ENCODE results near the gene TBL1Y.
"Not testable (repeated sequence)": the region's sequence is repeated elsewhere in the genome, so short reads cannot be mapped to it uniquely, and the experiment has no call there.

TBL1Y gene

DNA sequence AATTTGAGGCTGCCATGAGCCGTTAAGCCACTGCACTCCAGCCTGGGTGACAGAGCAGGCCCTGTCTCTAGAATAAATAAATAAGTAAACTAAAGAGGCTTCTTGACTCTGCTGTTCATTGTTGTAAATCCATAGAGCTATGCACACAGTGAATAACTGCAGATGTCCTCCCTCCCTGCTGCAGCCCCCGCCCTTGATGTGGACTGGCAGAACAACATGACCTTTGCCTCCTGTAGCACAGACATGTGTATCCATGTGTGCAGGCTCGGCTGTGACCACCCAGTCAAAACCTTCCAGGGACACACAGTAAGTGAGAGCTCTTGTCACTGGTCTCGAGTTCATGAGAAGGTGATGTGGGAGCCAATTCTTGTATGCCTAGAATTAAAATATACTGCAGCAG lies 170.1 kb downstream of the TBL1Y start:
- DNase-seq (ENCODE audit: low read depth in 2 of 2): not testable (repeated sequence)

DNA sequence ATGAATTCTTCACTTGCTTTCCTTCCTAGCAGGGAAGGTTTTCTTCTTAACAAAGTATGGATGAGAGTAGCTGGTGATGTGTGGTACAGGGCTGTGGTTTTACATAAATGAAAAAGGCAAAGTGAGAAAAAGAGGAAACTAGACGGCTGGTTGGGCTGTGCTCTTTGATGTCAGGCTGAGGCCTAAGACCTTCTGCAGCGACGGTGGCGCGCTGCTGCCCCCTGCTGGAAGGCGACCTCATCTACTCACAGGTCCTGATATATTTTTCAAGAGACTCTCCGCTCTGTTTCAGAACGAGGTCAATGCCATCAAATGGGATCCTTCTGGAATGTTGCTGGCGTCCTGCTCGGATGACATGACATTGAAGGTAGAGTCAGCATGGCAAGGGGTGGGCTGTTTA lies 175.1 kb downstream of the TBL1Y start:
- peak; percentile 47 to 55 for DNase-seq (ENCODE audit: low read depth in 2 of 2)

DNA sequence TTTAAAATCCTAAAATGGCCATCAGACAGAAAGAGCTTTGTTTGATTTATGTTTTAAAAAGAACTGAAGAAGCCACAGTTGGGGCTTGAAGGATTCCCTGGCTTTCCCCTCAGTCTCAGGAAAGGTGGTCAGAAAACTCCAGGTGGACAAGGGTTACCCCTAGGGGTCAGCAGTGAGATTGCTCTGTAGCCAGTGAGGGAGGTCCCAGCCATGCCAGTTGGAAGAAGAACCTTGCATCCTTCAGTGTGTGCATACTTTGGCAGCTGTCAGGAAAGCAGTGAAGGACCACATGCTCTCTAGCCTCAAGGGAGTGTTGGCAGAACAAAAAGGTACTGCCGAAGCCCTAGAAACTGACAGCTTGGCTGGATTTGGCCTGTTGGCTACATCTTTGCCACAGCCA lies 182.3 kb downstream of the TBL1Y start:
- DNase-seq (ENCODE audit: low read depth in 2 of 2): no peak

DNA sequence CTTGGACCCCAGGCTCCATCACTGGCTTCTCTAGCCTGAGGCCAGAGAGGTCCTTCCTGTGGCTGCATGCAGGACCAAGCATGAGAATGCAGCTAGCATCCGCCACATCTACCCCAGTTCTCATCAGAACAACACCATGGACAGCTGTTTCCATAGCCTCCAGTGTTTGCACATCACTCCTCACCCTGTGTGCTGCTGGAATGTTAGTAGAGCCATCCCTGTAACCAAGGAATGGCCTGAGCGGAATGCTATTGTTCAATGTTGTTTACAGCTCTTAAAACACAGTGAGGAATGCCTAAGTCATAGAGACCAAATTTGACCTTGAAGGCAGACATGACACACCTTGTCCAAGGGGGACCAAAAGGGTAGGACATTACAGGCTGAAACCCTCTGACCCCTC lies 183.9 kb downstream of the TBL1Y start:
- DNase-seq (ENCODE audit: low read depth in 2 of 2): no peak

DNA sequence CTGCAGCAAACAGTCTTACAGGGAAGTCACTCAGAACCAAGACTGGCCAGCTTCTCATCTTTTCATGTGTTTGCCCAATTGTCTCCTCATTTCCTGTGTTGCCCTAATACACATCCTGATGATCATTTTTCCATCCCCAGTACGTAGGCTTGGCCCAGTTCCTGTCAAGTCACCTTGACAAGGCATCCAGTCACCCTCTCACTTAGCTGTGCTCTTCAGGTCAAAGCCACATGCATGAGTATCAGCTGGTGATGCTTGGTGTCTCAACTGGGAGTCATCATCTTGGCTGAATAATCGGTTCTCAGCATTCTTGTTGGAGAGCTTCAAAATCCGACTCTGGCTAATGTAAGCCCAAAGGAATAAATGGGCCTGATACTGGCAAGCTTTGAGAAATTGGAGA lies 186.5 kb downstream of the TBL1Y start:
- DNase-seq (ENCODE audit: low read depth in 2 of 2): no peak

DNA sequence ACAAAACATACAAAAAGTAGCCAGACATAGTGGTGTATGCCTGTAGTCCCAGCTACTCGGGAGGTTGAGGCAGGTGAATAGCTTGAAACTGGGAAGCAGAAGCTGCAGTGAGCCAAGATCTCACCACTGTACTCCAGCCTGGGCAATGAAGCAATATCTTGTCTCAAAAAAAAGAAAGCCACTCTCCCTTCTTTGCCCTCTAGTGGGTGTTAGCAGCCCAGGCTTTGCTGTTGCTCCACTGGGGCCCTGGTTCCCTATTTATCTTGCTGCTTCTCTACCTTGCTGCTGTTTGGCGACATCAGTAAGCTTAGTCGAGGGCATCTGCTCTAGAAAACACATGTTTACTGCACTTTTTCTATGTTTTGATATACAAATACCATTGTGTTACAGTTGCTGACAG lies 189.2 kb downstream of the TBL1Y start:
- no peak for DNase-seq (ENCODE audit: low read depth in 2 of 2)

DNA sequence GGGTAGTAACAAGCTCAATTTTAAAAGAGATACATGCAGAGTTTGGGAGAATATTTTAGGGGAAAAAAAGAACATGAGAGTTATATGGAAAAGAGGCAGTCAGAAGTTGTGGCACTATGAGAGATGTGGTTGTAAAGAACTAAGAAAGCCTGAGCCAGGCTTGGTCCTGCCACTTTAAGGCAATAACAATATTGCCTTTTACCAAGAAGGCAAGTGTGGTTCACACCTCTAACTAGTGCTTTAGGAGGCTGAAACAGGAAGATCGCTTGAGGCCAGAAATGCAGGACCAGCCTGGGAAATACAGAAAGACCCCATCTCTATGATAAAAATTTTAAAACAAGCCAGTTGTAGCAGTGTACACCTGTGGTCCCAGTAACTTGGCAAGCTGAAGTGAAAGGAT lies 192.2 kb downstream of the TBL1Y start:
- DNase-seq (ENCODE audit: low read depth in 2 of 2): no peak

DNA sequence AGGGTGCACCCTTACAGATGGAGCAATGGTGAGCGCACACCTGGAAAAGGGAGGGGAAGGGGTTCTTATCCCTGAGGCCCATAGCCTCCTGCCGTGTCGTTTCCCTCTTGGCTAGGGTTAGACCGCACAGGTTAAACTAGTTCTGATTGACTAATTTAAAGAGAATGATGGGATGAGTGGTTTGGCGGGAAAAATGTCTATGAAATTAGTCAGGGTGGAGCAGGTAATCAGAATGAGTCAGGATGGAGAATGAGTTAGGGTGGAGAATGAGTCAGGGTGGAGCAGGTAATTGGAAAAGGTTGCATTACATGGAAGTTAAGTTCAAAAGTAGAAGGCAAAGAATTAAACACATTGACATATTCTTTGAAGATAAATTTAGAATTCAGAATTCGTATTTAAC lies 196.7 kb downstream of the TBL1Y start:
- DNase-seq (ENCODE audit: low read depth in 2 of 2): no peak

DNA sequence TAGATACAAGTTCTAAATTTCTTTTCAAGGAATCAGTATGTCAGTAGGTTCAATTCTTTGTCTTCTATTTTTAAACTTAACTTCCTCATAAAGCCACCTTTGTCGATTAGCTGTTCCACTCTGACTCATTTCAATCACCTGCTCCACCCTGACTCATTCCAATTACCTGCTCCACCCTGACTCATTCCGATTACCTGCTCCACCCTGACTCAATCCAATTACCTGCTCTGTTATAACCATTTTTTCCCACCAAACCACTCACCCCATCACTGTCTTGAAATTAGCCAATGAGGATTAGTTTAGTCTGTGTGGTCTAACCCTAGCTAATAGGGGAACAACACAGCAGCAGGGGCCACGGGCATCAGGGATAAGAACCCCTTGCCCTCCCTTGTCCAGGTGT lies 199.6 kb downstream of the TBL1Y start:
- DNase-seq (ENCODE audit: low read depth in 2 of 2): no peak

DNA sequence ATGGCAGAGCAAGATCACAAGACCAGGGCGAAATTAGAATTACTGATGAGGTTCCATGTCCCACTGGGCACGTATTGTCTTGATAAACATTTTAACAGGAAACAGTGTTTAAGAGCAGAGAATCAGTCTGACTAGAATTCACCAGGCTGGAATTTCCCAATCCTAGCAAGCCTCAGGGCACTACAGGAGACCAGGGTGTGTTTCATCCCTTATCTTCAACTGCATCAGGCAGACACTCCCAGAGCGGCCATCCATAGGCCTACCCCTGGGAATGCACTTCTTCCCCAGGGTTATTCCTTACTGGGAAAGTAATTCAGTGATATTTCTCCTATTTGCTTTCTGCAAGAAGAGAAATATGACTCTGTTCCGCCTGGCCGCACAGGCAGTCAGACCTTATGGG lies 205.4 kb downstream of the TBL1Y start:
- DNase-seq (ENCODE audit: low read depth in 2 of 2): no peak

DNA sequence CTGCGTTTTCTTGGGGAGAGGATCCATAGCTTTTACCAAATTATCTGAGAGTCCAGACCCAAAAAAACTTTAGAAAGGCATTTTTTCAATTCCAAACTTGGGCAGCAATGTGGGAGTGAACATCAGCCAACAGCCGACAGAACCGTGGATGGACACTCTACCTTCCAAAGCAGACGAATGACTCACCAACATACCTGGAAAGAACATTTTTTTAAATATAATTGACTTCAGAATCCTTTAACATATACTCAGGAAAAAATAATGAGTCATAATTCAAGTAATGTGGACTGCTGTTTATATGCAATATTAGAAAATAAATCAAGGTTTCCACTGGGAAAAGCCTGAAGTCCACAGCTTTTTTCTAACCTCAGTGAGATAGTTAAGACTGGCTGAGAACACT lies 211.7 kb downstream of the TBL1Y start:
- DNase-seq (ENCODE audit: low read depth in 2 of 2): no peak

DNA sequence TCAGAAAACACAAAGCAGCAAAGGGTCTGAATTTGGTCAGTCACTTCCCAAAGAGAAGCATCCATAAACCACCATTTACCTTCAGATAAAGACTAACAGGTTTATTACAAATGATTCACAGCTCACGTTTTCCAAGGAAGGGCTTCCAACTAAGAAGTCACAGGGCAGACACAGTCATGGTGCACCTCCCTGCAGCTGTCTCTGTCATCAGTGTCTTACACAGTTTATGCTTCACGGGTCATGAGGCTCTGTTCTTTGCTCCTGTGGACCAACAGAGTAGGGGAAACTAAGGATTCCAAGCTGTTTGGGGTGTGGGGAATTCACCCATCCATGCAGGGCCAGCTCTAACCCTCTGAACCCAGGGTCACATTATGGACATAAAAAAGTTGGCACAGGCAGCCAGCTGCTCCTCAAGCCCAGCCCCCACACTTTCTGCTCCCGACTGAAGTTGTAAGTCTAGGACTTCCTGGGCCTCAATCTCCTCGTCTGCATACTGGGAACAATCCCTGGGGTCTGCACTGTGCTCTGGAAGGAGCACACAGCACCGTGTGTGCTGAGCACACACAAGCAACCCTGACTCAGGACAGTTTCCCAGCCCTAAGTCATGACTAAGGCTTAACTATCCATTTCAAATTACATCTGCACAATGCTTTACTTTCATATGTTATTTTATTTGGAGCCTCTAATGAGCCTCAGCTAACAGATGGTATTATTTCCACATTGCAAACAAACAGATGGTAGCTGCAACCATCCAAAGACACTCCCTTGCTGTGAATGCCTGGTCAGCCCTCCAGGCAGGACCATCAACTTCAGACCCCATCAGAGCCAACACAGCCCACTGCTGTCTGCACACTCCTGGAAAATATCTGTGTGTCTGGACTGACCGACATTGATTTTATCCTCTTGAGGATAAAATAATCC lies 214.9 kb downstream of the TBL1Y start:
- DNase-seq (ENCODE audit: low read depth in 2 of 2): no peak

DNA sequence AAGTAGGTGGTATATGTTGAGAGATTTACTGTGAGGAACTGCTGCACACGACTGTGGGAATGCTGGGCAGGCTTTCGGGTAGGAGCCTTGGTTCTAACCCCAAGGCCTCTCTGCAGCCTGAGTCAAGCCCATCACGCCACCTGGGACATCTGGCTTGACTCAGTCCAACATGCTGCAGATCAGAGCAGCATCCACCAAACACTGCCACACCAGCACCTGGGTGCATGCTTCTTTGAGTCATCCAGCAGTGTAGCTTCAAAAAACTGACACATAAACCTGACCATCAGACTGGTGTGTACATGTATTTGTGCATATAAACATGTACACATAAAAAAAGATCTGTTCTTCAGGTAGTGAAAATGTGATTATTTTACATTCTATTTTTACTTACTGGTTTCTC lies 217.7 kb downstream of the TBL1Y start:
- no peak for DNase-seq (ENCODE audit: low read depth in 2 of 2)
